T-helper 22 cell (primary cell): ENCODE results near the gene TEF.
"Not testable (repeated sequence)": the region's sequence is repeated elsewhere in the genome, so short reads cannot be mapped to it uniquely, and the experiment has no call there.

Source experiments
- DNase-seq: peaks from one replicate; pipeline ENCODE4 v3.0.0-alpha.2; 2020; ENCODE audit warnings: low read depth

Gene TEF

DNA sequence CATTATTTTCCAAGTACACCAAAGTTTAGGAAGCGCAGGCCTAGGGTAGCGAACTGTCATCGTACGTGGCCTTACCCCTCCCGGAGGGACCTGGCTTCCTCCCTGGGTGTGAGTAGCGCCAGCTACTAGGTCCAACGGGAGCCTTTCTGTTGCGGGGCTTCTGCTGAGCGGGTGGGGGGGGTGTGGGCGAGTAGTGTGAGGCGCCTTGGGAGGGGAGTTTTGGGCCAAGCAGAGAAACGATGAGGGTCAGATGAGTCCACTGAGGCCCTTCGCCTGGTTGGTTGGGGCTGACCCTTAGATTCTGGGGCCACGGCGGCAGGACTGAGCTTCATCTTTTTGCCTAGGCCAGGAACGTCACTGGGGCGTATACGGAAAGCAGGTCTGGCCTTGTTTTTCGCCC lies 868 bp downstream of the TEF start:
- no peak for DNase-seq

GRCh38 chr22:41383085-41383484 lies 1.3 kb downstream of the TEF start:
- DNase-seq: no peak

GRCh38 chr22:41384128-41384527 lies 2.4 kb downstream of the TEF start:
- no peak for DNase-seq

- no peak for DNase-seq
These were observed 5.6 kb downstream of the TEF start for GRCh38 chr22:41387341-41387740.

DNA sequence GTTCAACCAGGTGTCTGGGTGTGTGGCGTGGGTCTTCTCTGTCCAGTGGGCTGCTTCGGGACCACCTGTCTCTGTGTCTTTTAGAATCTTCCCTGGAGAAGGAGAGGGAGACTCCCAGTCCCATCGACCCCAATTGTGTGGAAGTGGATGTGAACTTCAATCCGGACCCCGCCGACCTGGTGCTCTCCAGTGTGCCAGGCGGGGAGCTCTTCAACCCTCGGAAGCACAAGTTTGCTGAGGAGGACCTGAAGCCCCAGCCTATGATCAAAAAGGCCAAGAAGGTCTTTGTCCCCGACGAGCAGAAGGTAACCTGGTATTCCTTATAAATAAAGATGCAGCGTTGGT lies 12.2 kb downstream of the TEF start:
- DNase-seq: no peak

DNA sequence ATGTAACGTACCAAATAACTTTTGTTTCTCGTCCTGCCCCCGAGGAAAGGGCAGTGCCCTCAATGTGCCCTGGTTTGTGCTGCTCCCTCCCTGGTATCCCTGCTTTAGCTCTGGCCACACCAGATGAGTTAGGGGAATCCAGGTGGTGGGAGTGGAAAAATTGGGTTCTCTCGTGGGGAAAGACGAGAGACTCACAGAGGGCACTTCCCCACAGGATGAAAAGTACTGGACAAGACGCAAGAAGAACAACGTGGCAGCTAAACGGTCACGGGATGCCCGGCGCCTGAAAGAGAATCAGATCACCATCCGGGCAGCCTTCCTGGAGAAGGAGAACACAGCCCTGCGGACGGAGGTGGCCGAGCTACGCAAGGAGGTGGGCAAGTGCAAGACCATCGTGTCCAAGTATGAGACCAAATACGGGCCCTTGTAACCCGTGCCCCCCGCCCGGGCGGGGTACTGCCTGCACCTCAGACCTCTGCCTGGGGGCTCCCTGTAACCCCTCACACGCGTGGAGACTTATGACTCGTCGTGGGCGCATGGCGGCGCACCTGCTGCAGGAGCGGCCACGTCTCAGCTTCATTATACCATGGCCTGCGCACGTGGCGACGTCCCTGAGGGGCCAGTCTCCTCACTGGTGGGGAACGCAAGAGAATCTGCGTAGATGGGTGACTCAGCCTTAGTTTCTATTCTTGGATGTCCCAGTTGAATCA lies 13.9 kb downstream of the TEF start:
- DNase-seq: no peak

DNA sequence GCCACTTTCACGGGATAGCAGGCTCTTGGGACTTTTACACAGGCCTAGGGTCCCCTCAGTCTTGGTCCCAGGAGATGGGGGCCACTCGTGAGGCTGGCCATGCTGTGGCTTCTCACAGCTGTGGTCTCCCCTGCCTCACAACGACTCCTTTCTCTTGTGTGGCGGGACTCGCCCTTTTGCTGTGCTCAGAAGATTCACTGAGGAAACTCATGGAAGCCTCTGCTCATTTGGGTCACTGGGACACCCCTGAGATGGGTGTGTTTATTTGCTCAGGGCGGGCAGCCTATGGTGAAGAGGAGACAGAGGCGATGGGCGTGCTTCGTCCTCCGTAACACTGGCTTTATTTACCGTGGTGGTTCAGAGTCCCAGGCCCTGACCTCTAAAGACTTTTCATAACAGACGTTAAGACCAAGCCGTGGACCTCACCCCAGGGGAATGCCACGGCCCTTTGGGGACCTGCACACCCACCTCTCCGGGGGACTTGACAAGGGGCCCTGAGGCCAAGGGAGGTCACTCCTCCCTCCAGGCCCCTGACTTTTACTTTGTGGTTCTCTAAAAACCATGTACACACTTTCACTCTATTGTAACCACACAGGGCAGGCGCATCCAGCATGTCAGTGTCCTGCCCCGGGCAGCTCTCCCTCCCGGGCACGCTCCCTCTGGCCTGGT lies 15.5 kb downstream of the TEF start:
- no peak for DNase-seq

DNA sequence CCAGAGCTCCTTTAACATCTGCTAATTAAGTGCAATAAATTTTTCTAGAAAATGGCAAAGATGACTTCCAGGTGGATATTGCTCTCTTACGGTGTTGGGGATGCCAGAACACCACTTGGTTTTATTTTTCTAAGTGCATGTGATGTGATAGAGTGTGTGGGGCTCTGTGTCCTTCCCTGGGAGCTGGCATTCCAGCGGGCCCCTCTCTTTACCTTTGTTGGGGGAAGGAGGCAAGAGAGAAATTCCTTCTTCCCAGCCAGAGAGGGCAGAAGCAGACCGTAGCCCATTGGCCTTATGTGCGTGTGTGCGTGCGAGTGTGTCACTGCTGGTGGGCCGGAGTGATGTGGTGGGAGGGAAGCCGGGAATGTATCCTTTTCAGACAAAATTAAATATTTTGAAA lies 17.2 kb downstream of the TEF start:
- no peak for DNase-seq

GRCh38 chr22:41401781-41402648 lies 20.3 kb downstream of the TEF start:
- no peak for DNase-seq

- DNase-seq: not testable (repeated sequence)
These were observed 21.1 kb downstream of the TEF start for GRCh38 chr22:41402851-41403250.

DNA sequence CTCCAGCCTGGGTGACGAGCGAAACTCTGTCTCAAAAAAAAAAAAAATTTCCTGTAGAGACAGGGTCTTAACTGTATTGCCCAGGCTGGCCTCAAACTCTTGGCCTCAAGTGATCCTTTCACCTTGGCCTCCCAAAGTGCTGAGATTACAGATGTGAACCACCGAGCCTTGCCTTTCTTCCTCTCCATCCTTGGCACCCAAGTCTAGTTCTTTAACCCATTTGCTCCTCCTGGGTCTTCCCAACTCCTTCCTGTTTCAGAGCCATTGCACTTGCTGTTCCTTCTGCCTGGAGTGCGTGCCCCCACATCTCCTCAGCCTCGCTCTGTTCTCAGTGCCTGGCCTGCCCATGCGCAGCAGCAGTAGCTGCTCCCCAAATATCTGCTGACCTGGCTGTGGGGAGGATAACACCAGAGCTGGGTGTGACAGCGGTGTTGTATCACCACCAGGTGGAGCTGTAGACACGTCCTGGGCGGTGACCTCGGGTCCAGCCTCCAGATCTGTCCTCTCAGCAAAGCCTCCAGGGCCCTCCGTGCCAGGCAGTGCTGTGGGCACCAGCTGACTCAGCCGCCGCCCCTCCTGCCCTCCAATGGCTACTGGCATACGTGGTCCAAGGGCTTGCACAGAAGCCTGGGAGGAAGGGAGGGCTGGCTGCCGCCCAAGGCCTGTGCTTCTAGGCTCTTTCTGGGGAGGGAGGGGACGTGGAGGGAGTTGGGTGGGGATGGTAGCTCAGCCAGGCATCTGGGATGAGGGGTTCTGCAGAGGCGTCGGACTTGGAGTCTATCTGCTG lies 22.0 kb downstream of the TEF start:
- DNase-seq: peak; percentile 60

GRCh38 chr22:41405588-41405987 lies 23.8 kb downstream of the TEF start:
- DNase-seq: no peak

- DNase-seq: no peak
These were observed 24.7 kb downstream of the TEF start for GRCh38 chr22:41406410-41406809.

- DNase-seq: no peak
These were observed 25.7 kb downstream of the TEF start for GRCh38 chr22:41407433-41407832.

DNA sequence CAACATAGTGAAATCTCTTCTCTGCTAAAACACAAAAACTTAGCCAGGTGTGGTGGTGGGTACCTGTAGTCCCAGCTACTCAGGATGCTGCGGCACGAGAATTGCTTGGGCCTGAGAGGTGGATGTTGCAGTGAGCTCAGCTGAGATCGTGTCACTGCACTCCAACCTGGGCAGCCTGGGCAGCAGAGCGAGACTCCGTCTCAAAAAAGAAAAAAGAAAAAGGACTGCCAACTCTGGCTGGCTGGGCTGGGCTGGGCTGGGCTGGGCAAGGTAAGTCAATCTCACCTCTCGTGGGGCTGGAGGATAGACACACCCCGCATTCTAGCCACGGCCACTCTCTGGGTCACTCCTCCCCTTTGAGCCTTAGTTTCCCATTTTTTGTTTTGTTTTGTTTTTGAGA lies 26.9 kb downstream of the TEF start:
- DNase-seq: no peak

DNA sequence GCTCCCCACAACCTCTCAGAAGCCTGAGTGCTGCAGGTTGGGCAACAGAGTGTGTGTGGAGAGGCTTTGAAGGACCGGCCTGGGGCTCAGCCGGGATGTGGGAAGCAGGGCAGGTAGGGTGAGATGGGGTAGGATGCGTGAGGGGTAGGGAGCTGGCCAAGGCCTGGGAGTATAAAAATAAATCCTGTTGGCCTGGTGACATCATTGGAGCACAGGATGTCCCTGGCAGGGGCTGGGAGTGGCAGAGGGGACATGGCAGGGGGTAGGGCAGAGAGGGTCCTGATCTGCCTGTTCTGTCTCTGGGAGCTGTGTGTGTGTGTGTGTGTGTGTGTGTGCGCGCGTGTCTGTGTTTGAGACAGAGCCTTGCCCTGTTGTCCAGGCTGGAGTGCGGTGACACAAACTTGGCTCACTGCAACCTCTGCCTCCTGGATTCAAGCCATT lies 28.6 kb downstream of the TEF start:
- no peak for DNase-seq

DNA sequence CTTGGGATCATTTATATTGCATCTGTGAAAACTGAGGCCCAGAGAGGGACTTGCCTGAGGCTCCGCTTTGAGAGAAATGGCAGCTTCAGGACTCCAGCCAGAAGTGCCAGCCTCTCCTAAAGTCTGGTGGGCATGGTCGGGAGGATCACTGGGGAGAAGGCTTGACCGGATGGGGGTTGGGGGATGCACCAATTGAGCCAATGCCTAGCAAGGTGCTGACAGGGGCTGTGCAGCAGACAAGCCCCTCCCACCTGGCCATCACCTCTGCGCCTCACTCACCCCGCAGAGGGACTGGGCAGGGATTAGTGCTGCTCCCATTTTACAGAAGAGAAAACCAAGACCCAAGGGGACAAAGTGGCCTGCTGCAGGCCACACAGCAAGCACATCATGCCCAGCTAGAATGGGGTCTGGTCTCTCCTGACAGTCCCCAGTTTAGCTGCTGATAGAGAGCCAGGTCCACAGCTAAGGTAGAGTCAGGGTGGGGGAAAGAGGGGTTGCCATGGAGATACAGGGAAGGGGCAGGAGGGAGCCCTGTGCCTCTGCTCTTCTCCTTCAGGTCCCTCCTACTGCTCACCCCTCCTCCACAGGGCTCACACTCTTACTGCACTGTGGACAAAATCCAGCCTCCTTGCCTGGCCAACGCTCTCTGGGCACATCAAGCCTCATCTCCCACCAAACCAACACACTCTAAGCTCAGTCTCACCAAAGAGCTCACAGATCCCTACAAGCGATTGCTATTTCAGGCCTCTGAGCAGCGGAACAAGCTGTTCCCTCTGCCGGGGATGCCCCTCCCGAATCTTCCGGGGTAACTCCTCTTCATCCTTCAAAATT lies 29.5 kb downstream of the TEF start:
- DNase-seq: no peak

DNA sequence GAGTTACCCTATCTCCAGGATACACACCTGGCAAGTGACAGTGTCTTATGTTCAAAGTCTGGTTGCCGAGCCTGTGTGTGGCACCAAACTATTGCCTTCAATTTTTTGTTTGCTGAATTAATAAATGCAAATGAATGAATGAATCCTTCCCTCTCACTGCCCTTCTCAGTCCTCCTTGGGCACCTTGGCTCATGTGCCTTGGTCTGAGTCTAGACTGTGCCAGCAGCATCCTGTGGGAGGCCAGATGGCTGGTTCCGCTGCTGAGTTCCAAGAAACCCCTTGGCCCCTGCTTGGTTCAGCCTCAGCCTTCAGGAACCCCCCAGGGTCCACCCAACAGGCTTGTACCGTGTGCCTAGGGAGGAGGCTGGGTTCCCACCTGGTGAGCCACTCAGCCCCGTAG lies 33.8 kb downstream of the TEF start:
- DNase-seq: no peak

DNA sequence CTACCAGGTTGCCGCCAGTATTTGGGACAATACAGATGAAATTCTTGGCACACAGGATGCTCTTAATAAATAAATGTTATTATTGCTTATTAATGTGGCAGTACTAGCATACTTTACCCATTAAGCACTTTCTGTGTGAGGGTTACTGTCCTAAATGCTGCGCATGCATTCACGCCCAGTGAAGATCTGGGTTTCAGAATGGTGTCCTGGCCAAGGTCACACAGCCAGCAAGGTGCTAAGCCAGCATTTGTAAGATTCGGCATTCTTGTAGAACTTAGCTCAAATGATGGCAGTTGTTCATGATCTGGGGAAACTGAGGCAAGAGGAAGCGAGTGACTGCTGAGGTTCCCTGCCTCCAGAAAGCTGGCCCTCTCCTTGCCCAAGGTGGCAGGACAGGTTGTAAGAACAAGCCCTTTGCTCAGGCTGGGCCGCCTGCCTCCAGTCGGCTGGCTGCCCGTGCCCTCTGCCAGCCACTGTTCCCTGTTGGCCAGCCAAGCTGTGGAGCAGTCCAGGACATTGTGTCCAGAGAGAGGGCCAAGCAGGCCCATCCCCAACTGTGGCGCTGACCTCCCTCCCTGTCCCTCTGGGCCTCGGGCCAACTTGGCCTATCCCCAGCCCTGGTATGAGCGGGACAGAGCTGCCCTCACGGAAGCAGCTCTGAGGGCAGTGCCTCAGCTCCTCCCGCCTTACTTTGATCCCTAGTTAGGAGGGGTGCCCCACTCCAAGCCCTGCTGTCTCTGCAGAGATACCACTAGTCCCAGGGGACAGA lies 36.1 kb downstream of the TEF start:
- no peak for DNase-seq

- no peak for DNase-seq
These were observed 37.0 kb downstream of the TEF start for GRCh38 chr22:41418717-41419116.
